Measurements from ENCODE around the gene GDPD3. TPM values are rescaled to one million over a fixed set of nuclear protein-coding genes. Genes with fewer than 3 reads are reported as not detected.

GDPD3 gene
- total and polyA plus RNA-seq, 9 of the 15 experiments (the other 6 are each of a cell fraction or from before 2014, with no cell fraction given): 0.47 to 3.9 (median 1.1) TPM

DNA sequence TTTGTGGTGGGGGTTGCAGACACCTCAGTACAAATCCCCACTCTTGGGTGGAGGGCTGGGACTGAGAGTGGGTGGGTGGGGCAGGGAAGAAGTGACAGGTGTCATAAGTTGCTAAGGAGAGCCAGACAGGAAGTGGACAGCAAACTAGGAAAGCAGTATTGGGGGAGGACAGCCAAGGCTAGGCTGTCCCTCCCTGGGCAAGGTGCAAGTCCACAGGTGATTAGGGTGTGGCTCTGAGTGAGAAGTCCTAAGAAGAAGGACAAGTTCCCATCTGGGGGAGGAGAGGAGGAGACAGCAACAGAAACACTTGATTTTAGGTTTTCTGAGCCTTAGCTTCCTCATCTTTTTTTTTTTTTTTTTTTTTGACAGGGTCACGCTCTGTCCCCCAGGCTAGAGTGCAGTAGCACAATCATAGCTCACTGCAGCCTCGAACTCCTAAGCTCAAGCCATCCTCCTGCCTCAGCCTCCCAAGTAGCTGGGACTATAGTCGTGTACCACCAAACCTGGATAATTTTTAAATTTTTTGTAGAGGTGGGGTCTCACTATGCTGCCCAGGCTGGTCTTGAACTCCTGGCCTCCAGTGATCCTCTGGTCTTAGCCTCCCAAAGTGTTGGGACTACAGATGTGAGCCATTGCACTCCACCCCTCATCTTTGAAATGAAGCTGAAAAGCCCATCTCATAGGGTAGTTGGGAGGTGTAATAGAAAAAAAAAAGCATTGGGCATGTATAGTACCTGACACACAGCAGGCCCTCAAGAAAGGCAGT is 7.2 kb upstream of the GDPD3 start:
- no peak for DNase-seq (ENCODE audit: extremely low read depth in 1 of 4, low spot score in 3 of 4)
- H3K4me2 ChIP-seq (ENCODE audit: insufficient read depth, low read length): no peak overlapping the region
- no peak for ATAC-seq
- H3K79me2 ChIP-seq (ENCODE audit: control insufficient read depth, insufficient read depth, low read length): peaks cover 3% of the 10 kb centered on the region; the same call in 1 of the 3 replicates
- H3K9me3 ChIP-seq (replicated peaks; ENCODE audit: control insufficient read depth, insufficient read depth, low read depth, low read length): no peaks in the 10 kb centered on the region
- POLR2A ChIA-PET: interaction anchor here (0.6 kb wide), 1 partner anchor 29 kb away, joined by 3 read pairs; no protein-coding TSS in a partner anchor
- H3K9ac ChIP-seq (ENCODE audit: insufficient read depth in 1 of 2, low read depth in 2 of 2, low read length in 2 of 2): peak overlapping the region in 1 of 2 experiments; percentile 70; a peak in 1 of 4 replicates
- intact Hi-C loops (cut with micrococcal nuclease) (no loop called here), in situ Hi-C loops (cut with MboI) (no loop called here)
- WGBS (ENCODE audit: insufficient coverage, low coverage, missing lambda C conversion rate): 60% methylated on average over 3 of the region's 3 CpGs
- H3K36me3 ChIP-seq (ENCODE audit: control insufficient read depth, insufficient read depth, low read length): peaks cover 11% of the 10 kb centered on the region; the same call in 1 of the 3 replicates
- H3K4me1 ChIP-seq (replicated peaks in 1 of 2; ENCODE audit: control insufficient read depth in 2 of 2, insufficient read depth in 2 of 2, low read length in 2 of 2): peaks cover 0 to 23% of the 10 kb centered on the region in 2 experiments; a peak in 4 of 5 replicates
- H3K4me3 ChIP-seq: no peak overlapping the region
- FAIRE-seq: no peak
- no TSS peak for BruUV-seq (replicated peaks)
- no peak overlapping the region for H3K27ac ChIP-seq (ENCODE audit: extremely low read depth, low read depth, low read length)
- H3K27me3 ChIP-seq (ENCODE audit: control insufficient read depth in 2 of 2, insufficient read depth in 2 of 2, low read length in 2 of 2): no peaks in the 10 kb centered on the region
- H4K20me1 ChIP-seq (replicated peaks; ENCODE audit: control insufficient read depth, insufficient read depth, low read length): no peaks in the 10 kb centered on the region
- H2AFZ ChIP-seq (ENCODE audit: low read depth, low read length): no peak overlapping the region
- H3K9me1 ChIP-seq (ENCODE audit: control insufficient read depth, insufficient read depth, low read length): no peaks in the 10 kb centered on the region
- CTCF ChIA-PET (ENCODE audit: low intra/inter-chr PET ratio): interaction anchor here (0.6 kb wide), 1 partner anchor 29 kb away, joined by 3 read pairs; the partner anchor contains the start of gene TBX6
- TF ChIP-seq, protein P1, sequence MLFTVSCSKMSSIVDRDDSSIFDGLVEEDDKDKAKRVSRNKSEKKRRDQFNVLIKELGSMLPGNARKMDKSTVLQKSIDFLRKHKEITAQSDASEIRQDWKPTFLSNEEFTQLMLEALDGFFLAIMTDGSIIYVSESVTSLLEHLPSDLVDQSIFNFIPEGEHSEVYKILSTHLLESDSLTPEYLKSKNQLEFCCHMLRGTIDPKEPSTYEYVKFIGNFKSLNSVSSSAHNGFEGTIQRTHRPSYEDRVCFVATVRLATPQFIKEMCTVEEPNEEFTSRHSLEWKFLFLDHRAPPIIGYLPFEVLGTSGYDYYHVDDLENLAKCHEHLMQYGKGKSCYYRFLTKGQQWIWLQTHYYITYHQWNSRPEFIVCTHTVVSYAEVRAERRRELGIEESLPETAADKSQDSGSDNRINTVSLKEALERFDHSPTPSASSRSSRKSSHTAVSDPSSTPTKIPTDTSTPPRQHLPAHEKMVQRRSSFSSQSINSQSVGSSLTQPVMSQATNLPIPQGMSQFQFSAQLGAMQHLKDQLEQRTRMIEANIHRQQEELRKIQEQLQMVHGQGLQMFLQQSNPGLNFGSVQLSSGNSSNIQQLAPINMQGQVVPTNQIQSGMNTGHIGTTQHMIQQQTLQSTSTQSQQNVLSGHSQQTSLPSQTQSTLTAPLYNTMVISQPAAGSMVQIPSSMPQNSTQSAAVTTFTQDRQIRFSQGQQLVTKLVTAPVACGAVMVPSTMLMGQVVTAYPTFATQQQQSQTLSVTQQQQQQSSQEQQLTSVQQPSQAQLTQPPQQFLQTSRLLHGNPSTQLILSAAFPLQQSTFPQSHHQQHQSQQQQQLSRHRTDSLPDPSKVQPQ (CRISPR knock-in tag; IDR thresholded peaks at IDR 0.05; ENCODE audit: borderline replicate concordance): no peak
- TF ChIP-seq RBM25 (IDR thresholded peaks at IDR 0.05; ENCODE audit: low read depth, low read length, severe bottlenecking) (peak; percentile 30), RREB1 (CRISPR knock-in tag; IDR thresholded peaks at IDR 0.05) (no peak), ZNF121 (CRISPR knock-in tag; conservative IDR thresholded peaks at IDR 0.05) (peak; percentile 80), ZNF347 (CRISPR knock-in tag; IDR thresholded peaks at IDR 0.05; ENCODE audit: low read depth) (no peak), RFX5 (IDR thresholded peaks at IDR 0.05; ENCODE audit: low read depth, low read length) (0 out of 2 replicates have a peak, but pooled peaks have one; percentile 45), CEBPB (tag; IDR thresholded peaks at IDR 0.05) (no peak), FIP1L1 (IDR thresholded peaks at IDR 0.05; ENCODE audit: low read depth, low read length, poor library complexity, severe bottlenecking) (no peak)
- TF ChIP-seq, protein P2, sequence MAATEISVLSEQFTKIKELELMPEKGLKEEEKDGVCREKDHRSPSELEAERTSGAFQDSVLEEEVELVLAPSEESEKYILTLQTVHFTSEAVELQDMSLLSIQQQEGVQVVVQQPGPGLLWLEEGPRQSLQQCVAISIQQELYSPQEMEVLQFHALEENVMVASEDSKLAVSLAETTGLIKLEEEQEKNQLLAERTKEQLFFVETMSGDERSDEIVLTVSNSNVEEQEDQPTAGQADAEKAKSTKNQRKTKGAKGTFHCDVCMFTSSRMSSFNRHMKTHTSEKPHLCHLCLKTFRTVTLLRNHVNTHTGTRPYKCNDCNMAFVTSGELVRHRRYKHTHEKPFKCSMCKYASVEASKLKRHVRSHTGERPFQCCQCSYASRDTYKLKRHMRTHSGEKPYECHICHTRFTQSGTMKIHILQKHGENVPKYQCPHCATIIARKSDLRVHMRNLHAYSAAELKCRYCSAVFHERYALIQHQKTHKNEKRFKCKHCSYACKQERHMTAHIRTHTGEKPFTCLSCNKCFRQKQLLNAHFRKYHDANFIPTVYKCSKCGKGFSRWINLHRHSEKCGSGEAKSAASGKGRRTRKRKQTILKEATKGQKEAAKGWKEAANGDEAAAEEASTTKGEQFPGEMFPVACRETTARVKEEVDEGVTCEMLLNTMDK (IDR thresholded peaks at IDR 0.05; ENCODE audit: borderline replicate concordance, insufficient read depth, low read depth, low read length, poor library complexity, severe bottlenecking): no peak

Measured in K562 (cell line).